OCI-M1 (cell line): Measurements from ENCODE around the gene VSX1.

ENCODE experiments used
- DNase-seq: peaks from one replicate; lab custom pipeline; 2025; lab: John Stamatoyannopoulos, UW

The VSX1 gene

DNA sequence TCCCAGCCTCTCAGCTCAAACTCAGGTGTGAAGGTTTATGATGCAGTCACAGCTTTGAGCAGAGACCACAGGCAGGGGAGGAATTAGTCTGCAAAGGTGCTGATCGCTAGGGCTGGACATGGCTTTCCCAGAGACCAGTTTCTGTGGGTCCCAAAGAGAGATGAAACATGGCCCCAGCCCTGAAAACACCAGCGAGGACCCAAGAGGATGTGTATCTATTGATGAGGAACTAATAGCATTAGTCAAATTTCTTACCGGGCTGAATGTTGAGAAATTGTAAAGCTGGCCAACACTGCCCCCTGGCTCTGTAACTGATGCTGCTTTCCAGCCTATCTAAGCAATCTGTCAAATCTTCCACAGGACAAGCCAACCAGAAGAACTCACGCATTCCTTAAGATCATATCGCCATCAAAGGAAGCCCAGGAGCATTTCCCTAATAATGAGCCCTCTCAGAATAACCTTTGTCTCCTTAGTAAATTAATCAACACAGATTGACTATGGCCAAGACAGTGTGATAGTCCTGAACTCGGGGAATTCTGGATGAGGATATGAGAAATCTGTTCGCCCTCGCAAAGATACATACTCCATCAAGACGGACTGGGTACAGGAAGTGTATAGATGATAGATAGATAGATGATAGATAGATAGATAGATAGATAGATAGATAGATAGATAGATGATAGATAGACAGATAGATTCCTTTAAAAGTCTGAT, 16.2 kb downstream of the VSX1 start:
- peak; percentile 56 for DNase-seq

DNA sequence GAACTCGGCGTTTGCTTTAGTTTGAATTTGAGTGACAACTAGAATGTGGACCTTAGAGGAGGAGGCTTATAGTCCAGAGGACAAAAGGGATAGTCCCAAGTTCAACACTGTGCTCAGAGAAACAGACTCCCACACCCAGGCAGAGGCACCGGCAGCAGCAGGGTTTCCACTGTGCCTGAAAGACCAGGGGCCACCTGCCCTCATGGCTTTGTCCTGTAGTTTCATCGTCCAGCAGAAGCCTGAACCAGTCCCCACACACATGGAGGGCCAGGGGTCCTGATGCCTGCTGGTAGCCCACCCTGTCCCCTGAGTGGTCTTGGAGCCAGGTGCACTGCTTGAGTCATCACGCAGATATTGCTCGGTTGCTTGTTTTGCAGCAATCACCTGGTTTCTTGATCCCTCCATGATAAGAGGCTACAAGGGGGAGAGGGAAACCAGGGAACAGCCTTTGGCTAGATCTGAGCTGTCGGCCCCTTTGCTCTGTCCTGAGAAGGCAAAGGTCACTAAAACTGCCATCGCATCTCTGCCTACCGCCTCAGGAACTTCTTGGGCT, 16.8 kb downstream of the VSX1 start:
- no peak for DNase-seq

DNA sequence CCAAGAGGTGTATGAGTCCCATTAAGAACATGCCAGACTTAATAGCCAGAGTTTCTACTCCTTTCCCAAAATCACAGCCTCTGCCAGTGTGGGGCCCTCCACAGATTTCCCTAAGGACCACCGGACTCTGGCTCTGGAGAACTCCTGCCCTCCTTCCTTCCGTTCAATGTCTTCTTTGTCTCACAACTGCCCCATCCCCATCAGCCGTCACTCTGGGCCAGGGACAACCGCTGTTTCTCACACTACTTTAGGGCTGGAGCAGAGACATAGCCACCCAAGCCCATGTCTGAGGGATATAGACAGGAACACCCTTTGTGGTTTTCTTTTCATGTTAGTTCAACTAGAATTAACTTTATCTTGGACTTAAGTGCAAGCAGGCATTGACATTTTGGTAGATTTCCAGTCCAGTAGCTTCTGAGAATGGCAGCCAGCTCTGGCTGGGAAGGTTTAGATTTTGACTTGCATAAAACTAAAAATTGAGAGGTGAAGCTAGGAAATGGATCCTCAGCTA, 17.3 kb downstream of the VSX1 start:
- peak; percentile 3 for DNase-seq

DNA sequence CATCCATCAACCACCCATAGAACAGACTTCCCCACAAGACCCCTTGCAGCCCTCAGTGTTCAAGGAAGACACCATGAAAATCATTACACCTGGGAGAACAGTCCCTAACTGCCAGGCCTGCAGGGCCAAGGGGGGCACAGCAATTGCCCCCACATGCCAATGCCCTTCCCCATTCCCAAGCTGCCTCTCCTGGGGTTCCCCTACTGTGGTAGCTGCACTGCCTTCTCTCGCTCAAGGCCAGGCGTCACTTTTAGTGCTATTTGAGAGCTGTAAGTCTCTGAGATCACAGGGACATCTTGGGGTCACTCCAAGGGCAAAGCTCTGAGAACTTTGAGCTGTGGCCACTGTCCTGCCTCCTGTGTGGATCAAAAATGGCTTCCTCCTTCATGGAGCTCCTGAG, 18.0 kb downstream of the VSX1 start:
- no peak for DNase-seq

DNA sequence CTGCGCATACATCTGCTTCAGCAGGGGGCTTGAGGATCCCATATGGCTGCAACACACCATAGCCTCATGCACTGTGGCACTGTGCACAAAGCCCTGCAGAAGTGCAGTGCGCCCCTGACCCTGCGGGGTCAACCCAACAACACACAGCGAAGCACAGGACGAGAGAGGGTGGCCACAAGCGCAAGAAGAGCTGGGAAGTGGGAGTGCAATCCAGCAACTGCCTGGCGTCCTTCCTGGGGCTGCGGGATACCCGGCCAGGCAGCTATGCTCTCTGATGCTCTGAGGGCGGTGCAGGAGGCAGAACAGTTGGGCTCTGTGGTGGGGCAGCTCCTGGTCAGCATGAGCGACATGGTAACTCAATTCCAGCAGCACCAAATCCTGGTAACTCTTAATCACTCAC, 18.4 kb downstream of the VSX1 start:
- no peak for DNase-seq

DNA sequence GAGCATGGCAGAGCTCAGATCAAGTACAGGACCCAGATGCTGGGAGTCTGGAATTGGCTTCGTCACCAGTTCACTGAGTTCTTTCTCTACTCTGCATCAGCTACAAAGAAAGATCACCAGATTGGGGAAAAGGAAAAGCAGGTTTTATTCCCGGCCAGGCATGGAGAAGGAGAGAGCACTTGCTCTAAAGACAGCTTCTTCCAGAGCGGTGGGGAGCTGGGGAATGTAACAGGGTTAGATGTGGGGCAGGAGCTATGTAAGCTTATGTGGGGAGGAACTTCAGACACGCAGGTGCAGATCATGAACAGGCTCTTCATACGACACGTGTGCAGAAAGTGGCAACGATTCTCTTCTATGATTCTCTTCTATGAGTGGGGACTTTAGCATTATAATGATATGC, 19.1 kb downstream of the VSX1 start:
- DNase-seq: no peak

DNA sequence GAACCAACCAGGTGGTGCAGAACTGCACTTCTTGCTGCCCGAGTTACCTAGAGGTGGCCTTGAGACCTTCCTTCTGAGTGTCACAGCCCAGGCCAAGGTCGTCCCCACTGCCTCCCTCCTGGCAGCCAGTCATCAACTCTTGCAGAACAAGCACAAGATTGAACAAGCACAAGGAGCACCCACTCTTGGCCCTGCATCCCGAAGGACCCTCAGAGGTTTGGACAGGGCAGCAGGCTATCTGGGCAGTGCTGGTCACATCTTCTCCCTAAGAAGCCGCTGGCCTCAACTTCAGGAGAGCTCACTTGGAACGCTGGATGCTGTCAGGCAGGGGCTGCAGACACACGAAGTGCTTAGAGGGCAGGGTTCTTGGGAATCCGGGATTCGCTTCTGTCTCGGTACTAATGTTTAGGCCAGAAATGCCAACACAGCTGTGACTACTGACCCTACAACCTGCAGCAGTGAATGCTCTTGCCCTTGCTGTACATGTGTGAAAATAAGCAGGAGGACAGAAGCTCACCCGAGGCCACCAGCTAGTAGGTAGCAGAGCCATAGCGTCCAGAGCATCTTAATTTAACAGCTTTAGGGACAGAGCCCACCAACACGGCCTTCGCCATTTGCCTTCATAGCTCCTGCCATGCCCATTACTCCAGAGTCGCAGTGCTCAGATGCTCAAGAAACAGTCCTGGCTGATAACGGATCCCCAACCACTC, 20.0 kb downstream of the VSX1 start:
- no peak for DNase-seq

DNA sequence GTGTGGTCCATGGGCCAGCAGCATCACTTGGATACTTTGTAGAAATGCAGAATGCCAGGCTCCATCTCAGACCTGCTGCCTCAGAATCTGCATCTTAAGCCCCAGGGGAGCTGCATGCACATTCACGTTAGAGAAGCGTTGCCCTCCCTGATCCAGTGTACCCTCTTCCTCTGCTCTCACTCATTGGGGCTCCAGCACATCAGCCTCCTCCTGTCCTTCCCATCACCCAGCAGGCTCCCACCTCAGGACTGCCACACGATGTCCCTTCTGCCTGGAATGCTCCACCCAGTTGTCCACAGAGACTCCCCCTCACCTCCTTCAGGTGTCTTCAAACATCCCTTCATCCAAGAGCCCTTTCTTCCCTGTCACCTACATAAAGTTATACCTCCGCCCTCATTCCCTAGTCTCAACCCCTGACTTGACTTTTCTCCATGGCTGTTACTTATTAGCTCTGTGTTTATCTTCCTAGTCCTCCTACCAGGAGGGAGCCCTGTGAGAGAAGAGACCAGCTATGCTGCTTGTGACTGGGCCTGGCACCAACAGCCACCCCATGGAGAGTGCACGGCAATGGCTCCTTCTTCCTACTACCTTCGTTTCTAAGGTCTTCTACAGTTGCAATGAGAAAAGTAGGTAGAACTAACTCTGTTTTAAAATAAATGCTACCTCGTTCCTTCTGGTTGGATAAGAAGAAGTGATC, 20.7 kb downstream of the VSX1 start:
- DNase-seq: no peak

DNA sequence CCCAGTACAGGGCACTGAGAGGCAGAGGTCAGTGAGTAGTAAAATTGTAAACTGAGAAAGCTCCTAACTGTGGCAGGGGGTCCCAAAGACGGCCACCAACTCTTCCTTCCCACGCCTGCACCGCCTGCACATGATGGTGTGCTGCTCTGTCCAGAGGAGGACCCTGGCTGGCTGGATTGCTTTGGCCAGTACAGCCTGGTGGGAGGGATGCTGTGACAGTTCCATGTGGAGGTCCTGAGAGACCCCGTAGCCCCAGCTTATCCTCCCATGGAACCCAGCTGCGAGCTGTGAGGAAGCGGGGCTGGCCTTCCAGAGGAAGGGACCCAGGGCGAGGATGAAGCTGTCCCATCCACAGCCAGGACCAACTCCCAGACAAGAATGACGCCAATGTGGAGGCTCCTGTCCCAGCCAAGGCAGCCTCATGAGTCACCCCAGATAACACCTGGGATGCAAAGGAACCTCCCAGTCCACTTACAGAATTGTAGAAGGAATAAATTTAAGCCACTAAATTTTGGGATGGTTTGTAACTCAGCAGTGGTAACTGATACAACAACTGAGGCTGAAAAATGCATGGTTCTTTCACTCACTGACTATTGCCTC, 22.0 kb downstream of the VSX1 start:
- DNase-seq: no peak

DNA sequence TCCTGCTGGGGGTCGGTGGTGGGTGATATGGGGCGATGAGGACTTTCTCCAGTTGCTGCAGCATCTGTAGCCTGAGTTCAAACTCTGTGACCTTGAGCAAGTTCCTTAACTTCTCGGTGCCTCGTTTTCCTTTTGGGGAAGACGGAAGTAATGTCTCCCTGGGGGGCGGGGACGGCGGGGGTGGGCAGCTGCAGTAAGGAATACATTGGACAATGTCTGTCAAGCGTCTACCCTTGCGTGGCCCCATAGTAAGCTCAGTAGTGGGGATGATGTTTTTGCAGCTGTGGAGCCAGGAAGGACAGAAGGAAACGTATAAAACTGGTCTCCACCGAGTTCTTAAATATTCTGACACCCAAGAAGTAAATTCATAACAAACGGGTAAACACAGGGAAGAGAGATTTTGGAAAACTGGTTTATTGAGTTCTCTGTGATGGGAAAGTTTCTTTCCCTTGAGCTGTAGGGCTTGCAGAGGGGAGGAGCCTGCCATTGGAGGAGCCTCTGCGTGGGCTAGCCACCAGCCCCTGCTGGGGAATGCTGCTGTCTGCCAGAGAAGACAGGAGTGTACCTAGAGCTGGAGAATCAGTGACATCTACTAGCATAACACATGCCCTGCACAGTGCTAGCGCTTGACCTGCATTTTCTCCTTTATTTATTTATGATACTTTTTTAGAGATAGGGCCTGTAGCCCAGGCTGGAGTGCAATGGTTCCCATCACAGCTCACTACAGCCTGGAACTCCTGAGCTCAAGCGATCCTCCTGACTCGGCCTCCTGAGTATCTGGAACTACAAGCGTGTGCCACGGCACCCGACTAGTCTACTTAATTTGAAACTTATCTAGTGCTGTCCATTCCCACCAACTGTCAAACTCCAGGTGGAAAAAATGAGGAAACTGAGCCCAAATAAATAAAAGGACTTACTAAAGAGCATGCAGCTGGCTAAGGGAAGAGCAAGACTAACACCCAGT, 22.8 kb downstream of the VSX1 start:
- no peak for DNase-seq

DNA sequence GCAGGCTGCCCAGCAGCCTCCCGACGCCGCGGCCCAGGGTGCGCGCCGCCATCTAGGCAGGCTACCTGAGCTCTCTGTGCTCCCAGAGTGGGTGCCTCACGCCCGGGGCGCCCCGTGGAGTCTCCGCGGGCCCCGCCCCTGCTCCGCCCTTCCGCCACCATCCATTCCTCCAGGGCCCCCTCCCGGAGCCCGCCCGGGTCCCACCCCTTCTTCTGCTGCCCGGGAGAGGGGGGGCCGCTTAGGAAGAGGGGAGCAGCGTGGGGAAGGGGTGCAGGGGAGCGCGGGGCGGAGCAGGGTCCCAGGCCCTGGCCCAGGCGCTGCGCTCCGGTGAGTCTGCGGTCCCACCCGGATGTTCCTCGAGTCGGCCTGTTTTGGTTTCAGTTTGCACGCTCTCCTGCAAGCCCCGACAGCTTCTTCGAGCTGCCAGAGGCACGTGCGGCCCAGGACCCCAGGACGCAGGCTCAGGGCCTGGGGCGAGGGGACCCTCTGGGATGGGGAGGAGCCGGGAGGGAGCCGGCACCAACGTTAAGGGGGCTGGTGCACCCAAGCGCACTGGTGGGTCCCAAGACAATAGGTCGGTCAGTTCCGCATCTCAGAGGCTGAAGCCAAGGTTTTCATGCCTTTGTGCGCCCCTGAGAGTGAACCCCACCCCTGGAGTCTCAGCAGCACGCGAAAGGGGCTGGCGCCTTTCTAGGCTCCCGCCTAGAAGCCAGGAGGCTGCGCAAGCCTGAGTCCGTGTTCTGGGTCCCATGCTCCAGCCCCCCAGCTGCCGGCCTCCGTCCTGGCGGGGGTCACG, 23.7 kb downstream of the VSX1 start, which contains the start of gene ACSS1:
TSS of gene ACSS1 (minus strand) at position 89 of the 796 bp plus-strand sequence. CDS start at position 52, 37 bp downstream.
- no peak for DNase-seq

DNA sequence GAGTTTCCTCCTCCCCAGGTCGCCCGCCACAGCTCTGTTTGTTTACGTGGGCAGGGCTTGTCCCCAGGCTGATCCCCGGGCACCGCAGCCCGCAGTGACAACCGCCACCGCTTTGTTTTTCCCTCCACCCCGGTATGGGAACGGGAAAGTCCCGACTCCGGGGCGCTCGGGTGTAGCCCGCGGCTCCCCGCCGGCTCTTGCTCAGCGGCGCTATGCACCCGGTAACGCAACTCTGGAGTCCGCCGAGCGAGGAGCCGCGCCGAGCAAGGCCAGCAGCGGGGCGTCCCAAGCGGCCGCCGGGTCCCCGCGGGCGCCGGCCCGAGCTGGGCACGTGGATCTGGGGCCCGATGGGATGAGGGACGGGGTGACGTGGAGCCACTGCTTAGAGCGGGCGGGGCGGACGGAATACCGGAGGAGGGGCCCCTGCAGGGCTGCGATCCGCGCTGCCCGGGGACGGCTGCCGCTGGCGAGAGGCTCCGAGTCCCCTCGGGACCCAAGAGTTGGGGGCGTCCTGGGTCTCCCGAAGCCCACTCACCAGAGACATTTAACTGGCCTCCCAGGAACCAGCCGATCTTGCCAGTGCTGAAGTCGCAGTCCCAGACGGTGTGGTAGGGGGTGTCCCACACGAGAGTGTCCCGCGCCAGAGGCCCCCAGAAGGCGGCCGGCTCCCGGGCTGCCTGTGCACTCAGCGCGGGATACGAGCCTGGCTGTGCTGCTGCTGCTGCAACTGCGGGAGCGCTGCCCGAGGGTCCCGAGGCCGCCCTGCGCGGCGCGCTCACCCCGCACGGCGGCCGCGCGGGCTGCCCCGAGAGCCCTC, 24.5 kb downstream of the VSX1 start:
- DNase-seq: peak; percentile 11

DNA sequence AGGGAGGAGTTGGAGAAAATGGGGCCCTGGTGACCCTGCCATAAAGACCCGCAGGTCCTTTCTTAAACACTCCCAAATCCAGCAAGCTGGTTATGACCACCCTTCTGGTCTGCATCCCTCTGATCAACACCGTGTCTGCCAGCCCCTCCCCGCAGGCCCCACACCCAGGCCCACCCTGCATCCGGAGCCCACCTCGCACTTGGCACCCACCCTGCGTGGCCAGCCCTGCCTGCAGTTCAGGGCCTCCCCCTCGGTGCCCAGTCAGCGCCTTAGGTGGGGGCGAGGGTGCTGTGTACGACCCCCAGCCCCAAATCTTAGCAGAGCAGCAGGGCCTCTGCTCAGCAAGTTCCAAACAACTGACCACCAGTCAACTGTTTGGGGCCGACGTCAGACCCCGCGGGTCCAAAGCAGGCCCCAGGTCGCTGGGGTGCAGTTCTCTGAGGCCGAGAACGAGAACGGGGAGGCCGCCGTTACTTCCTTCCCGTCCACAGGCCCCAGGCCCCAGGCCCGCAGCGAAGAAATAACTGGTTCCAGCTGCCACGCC, 25.2 kb downstream of the VSX1 start:
- DNase-seq: no peak

DNA sequence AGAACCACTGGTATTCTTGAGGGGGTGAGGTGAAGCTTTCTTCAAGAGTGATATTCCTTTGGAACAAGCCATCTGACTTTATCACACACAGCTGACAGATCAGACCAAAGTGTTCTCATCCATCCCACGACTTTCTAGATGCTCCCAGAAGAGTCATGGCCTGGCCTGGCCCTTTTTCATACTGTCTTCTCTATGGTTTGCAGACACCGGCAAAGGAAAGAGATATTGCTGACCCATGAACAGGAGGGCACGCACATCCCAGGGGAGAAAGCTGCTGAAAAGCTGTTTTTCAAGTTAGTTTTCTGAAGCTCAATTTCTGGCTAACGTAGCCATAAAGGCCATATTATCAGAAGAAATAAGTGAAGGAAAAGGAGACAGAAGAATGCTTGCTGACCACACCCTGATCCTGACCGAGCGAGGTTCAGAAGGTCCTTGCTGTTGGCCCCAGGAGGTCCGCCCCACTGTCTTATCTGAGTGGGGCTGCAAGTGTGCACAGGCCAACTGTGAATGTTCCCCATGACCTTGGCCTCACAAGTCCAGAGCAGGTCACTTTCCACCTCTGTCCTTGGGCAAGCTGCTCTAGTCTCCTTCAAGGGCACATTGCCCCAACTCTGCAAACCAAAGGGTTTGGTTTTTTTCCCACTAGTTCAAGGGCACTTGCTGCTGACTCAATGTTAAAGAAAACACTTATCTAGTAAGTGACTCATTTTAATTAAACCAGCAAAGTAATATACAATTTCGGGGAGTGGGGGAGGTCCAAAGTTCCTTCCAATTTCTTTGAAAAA, 26.0 kb downstream of the VSX1 start:
- no peak for DNase-seq

DNA sequence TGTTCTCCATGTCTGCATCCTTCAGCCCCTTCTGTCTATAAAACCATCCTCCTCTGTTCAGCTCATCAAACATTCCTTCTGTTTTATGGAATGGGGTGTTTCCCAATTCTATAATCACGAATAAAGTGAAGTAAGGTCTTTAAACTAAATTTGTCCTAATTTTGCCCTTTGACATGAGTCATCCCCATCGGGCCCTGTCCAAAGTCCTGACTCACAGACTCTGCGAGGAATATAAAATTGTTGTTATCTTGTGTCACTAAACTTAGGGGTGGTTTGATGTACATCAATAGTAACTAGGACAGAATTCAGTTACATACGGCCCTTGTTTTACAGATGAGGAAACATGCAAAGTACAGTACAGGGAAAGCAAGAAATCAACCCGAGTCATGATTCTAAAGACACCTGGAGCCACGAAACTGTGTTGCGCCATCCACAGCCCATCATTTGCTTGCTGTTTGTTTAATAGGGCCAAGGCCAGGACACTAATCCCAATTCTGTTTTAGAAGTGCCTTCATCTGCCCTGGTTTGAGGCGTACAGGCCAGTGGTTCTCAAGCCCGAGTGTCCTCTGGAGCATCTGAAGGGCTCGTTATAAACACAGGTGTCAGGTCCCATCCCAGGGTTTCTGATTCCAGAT, 26.8 kb downstream of the VSX1 start:
- DNase-seq: peak; percentile 2

DNA sequence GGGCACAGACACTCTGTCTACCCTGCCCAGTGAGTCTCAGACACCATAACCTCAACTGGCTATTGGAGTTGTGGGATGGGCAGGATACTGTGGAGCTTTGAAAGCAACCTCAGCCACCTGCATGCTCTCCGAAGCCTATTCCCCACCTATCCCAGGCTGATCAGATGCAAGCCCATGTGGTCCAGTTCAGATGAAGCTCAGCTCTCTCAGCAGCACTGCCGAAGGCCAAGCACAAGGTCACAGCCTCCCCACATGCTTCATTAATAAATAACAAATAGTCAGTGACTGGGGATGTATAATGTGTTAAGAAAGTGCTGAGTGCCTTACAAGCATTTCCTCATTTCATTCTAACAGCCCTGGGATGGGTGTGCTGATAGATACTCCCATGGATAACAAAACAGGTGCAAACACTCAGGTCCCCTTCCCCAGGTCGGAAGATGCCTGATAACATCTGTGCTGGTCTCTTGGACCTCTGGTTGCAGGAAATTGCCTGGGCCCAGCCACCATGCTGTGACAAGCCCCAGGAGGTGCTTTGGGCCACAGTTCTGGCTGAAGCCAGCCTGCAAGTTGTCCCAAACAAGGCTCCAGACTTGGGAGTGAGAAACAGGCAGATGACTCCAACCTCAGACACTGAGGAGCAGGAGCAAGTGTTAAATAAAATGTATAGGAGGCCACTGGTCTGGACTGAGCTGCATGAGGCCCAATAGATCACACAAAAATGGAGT, 27.7 kb downstream of the VSX1 start:
- DNase-seq: no peak
